IMR-90 (cell line): ENCODE results near the gene WDR81. TPM values are rescaled to one million over a fixed set of nuclear protein-coding genes. Genes with fewer than 3 reads are reported as not detected.

Experiments used
- ATAC-seq: fragments of 200-7000 bp; cut with Tn5 transposase; 2 replicates; pipeline ENCODE4 v1.9.1; 2020; ENCODE audit warnings: low read depth, mild to moderate bottlenecking, moderate library complexity
- BruUV-seq: library from RNA; stranded (reverse); fragments of 400-500 nt; replicated peaks from 2 replicates; lab custom pipeline; 2021; lab: Mats Ljungman, UMichigan
- CTCF ChIA-PET: fragments of 300-600 bp; formaldehyde crosslinking; extraction: SDS; loops from one replicate; lab custom pipeline; 2021; ENCODE audit warnings: antibody characterized with exemption; lab: Yijun Ruan, JAX
- POLR2A ChIA-PET: fragments of 300-600 bp; sonication (Branson Sonifier 250); formaldehyde crosslinking; loops from one replicate; lab custom pipeline; 2022; ENCODE audit warnings: antibody characterized with exemption; ENCODE audit not compliant: unreplicated experiment; lab: Charles Lee
- DNase-seq: peaks from one replicate; pipeline ENCODE4 v3.0.0; 2013
- H2AFZ ChIP-seq: replicated peaks from 2 replicates; pipeline ENCODE3; 2013; ENCODE audit warnings: low read length, mild to moderate bottlenecking; ENCODE audit not compliant: poor library complexity
- H2AK5ac ChIP-seq: 2 replicates; pipeline ENCODE4 v1.6.1; 2013; ENCODE audit warnings: low read depth, low read length, inconsistent platforms
- H2AK9ac ChIP-seq: replicated peaks from 2 replicates; pipeline ENCODE3; 2013; ENCODE audit warnings: mild to moderate bottlenecking, low read depth, low read length, moderate library complexity; ENCODE audit not compliant: poor library complexity
- H2BK120ac ChIP-seq: 2 replicates; pipeline ENCODE4 v1.6.1; 2013; ENCODE audit warnings: low read depth, low read length, inconsistent platforms
- H2BK15ac ChIP-seq: 3 replicates; pipeline ENCODE4 v1.6.1; 2013; ENCODE audit warnings: low read depth, low read length, inconsistent platforms
- H2BK20ac ChIP-seq: 2 replicates; pipeline ENCODE4 v1.6.1; 2013; ENCODE audit warnings: low read depth, mild to moderate bottlenecking, inconsistent platforms, low read length, moderate library complexity
- H2BK5ac ChIP-seq: 2 replicates; pipeline ENCODE4 v1.6.1; 2013; ENCODE audit warnings: mild to moderate bottlenecking, low read depth, low read length, inconsistent platforms; ENCODE audit not compliant: poor library complexity, severe bottlenecking
- H3K14ac ChIP-seq: replicated peaks from 2 replicates; pipeline ENCODE4 v1.6.1; 2013; ENCODE audit warnings: low read depth, low read length, inconsistent platforms
- H3K18ac ChIP-seq: 2 replicates; pipeline ENCODE4 v1.6.1; 2013; ENCODE audit warnings: low read depth, low read length, control low read depth
- H3K23ac ChIP-seq: 2 replicates; pipeline ENCODE4 v1.6.1; 2013; ENCODE audit warnings: low read depth, low read length, inconsistent platforms
- H3K27ac ChIP-seq: 2 replicates; pipeline ENCODE4 v1.5.1; 2013; ENCODE audit warnings: mild to moderate bottlenecking, control low read depth, low read length; ENCODE audit not compliant: insufficient read depth
- H3K27me3 ChIP-seq: 2 replicates; pipeline ENCODE4 v1.6.1; 2013; ENCODE audit warnings: low read length; ENCODE audit not compliant: control insufficient read depth, insufficient read depth
- H3K36me3 ChIP-seq: 2 replicates; pipeline ENCODE4 v1.6.1; 2013; ENCODE audit warnings: low read length, mixed read lengths; ENCODE audit not compliant: control insufficient read depth, insufficient read depth
- H3K4ac ChIP-seq: 2 replicates; pipeline ENCODE4 v1.6.1; 2013; ENCODE audit warnings: low read depth, low read length, inconsistent platforms
- H3K4me1 ChIP-seq: 2 replicates; pipeline ENCODE4 v1.6.1; 2013; ENCODE audit warnings: low read length, mixed read lengths; ENCODE audit not compliant: control insufficient read depth, insufficient read depth
- H3K4me2 ChIP-seq: 2 replicates; pipeline ENCODE4 v1.6.1; 2013; ENCODE audit warnings: low read depth, mild to moderate bottlenecking, control low read depth, low read length, moderate library complexity
- H3K4me3 ChIP-seq: 2 replicates; pipeline ENCODE4 v1.5.1; 2013; ENCODE audit warnings: low read depth, mild to moderate bottlenecking, control low read depth, low read length, moderate library complexity; ENCODE audit not compliant: insufficient read depth
- H3K56ac ChIP-seq: 2 replicates; pipeline ENCODE4 v1.6.1; 2013; ENCODE audit warnings: low read length, inconsistent platforms; ENCODE audit not compliant: insufficient read depth; ENCODE audit errors: extremely low read depth
- H3K79me1 ChIP-seq, 2 experiments: 2 replicates each; pipeline ENCODE4 v1.6.1; 2013; ENCODE audit warnings: low read length in 2 of 2, inconsistent platforms in 1 of 2, low read depth in 1 of 2
- H3K9ac ChIP-seq: 2 replicates; pipeline ENCODE4 v1.6.1; 2013; ENCODE audit warnings: low read depth, low read length, control low read depth
- H3K9me1 ChIP-seq: 2 replicates; pipeline ENCODE4 v1.6.1; 2013; ENCODE audit warnings: low read length, inconsistent platforms; ENCODE audit not compliant: insufficient read depth
- H3K9me3 ChIP-seq: 2 replicates; pipeline ENCODE4 v1.6.1; 2013; ENCODE audit warnings: low read length; ENCODE audit not compliant: control insufficient read depth, insufficient read depth
- H4K20me1 ChIP-seq: 2 replicates; pipeline ENCODE4 v1.6.1; 2013; ENCODE audit warnings: low read length, inconsistent platforms; ENCODE audit not compliant: insufficient read depth
- H4K5ac ChIP-seq: 2 replicates; pipeline ENCODE4 v1.6.1; 2013; ENCODE audit warnings: mild to moderate bottlenecking, low read depth, low read length, control low read depth
- H4K8ac ChIP-seq, 2 experiments: 2 replicates each; pipeline ENCODE4 v1.6.1; 2013; ENCODE audit warnings: low read depth in 2 of 2, low read length in 2 of 2, control low read depth in 1 of 2, inconsistent platforms in 1 of 2
- H4K91ac ChIP-seq: 2 replicates; pipeline ENCODE4 v1.6.1; 2013; ENCODE audit warnings: low read depth, low read length, inconsistent platforms; ENCODE audit not compliant: insufficient read depth
- CTCF ChIP-seq: conservative IDR thresholded peaks from 2 replicates; pipeline ENCODE4 v1.5.1; 2012; ENCODE audit warnings: mild to moderate bottlenecking, low read depth, low read length, improper control_type of control experiment
- RFX5 ChIP-seq: IDR thresholded peaks from 2 replicates; pipeline ENCODE4 v1.8.0; 2012; ENCODE audit warnings: low read depth, mild to moderate bottlenecking, low read length, moderate library complexity
- WGBS, 2 experiments: methylation state at CpG; one replicate each; pipeline versions ENCODE4 v1.1.5 to v1.1.7; 2013; ENCODE audit warnings: missing lambda C conversion rate in 2 of 2; ENCODE audit not compliant: insufficient read length in 1 of 2; ENCODE audit errors: extremely low coverage in 2 of 2; 5-methylcytosine and 5-hydroxymethylcytosine counted together
- dilution Hi-C: fragments of 300-500 bp; cut with HindIII; formaldehyde crosslinking; loops from one replicate; pipeline ENCODE4 v1.14.3; 2018; ENCODE audit warnings: low sequenced_read_pairs; ENCODE audit not compliant: unreplicated experiment
- in situ Hi-C: fragments of 300-500 bp; cut with MboI; formaldehyde crosslinking; loops from 3 replicates; pipeline ENCODE4 v1.14.3; 2019; ENCODE audit warnings: low sequenced_read_pairs, inconsistent platforms, mixed read lengths
- intact Hi-C: fragments of 100-400 bp; cut with micrococcal nuclease; formaldehyde crosslinking; loops from 2 replicates; pipeline ENCODE4 v1.10.0; 2022
- polyA plus RNA-seq, 3 experiments: library from polyadenylated mRNA; depleted of rRNA; stranded (reverse); fragments of >200 nt; gene quantifications; 2 replicates each; pipeline ENCODE4 v1.2.3, GENCODE V29; 2012; ENCODE audit warnings: low replicate concordance in 1 of 3
- total RNA-seq: library from RNA; depleted of rRNA; stranded (reverse); fragments of >200 nt; gene quantifications from 2 replicates; pipeline ENCODE4 v1.2.3, GENCODE V29; 2012

WDR81 gene
- total and polyA plus RNA-seq, 2 of the 4 experiments (the other 2 are of a cell fraction), result 3.0 to 8.4 TPM

- Histone ChIP-seq H2AK5ac (no peak overlapping the region), H4K8ac (no peak overlapping the region), H4K91ac (no peak overlapping the region), H3K9me3 (peaks cover 6% of the 10 kb centered on the region; the same call in 1 of the 2 replicates), H3K9me1 (no peaks in the 10 kb centered on the region), H3K4me1 (no peaks in the 10 kb centered on the region; the same call in 1 of the 2 replicates), H3K27ac (no peak overlapping the region), H4K20me1 (no peaks in the 10 kb centered on the region), H3K23ac (no peak overlapping the region), H4K5ac (no peak overlapping the region), H2AK9ac (no peak overlapping the region), H3K18ac (no peak overlapping the region), H3K36me3 (no peaks in the 10 kb centered on the region), H3K79me1 (no peaks in the 10 kb centered on the region), H3K56ac (no peak overlapping the region), H2BK5ac (no peak overlapping the region), H3K4me2 (no peak overlapping the region), H2AFZ (no peak overlapping the region), H2BK15ac (no peak overlapping the region), H2BK120ac (no peak overlapping the region), H3K4me3 (no peak overlapping the region), H3K27me3 (peaks cover 2% of the 10 kb centered on the region; the same call in 1 of the 2 replicates), H3K14ac (no peak overlapping the region), H2BK20ac (no peak overlapping the region), H3K9ac (no peak overlapping the region), H3K4ac (no peak overlapping the region)
- DNase-seq (no peak), ATAC-seq (no peak)
- dilution Hi-C loops, result no loop called here
- TF ChIP-seq CTCF (no peak), RFX5 (no peak)
- WGBS, 2 experiments, result 80% methylated on average over 3 of the region's 22 CpGs; no CpG with 5 or more reads in 1 of the 2 experiments
- CTCF ChIA-PET, result no interaction called here
- intact Hi-C loops, result no loop called here
- POLR2A ChIA-PET, result no interaction called here
- no TSS peak for BruUV-seq
- in situ Hi-C loops, result no loop called here
Measured at GRCh38 chr17:1746975-1747543, 22.6 kb downstream of the WDR81 start.
